HL-60 (cell line): ENCODE data around the gene TOP3A.

Experiments
- DNase-seq, 2 experiments: peaks; one replicate each; pipeline ENCODE4 v3.0.0-alpha.2; 2010 to 2020; ENCODE audit warnings: low read depth in 1 of 2, low spot score in 1 of 2
- H3K27ac ChIP-seq: fragments of 250-450 bp; sonication (Bioruptor Pico); replicated peaks from 2 replicates; pipeline ENCODE4 v1.5.1; 2020; ENCODE audit warnings: mild to moderate bottlenecking, moderate library complexity
- H3K27me3 ChIP-seq: fragments of 250-450 bp; sonication (Bioruptor Pico); 2 replicates; pipeline ENCODE4 v1.5.1; 2021; ENCODE audit warnings: mild to moderate bottlenecking, moderate library complexity; ENCODE audit not compliant: insufficient read depth, poor library complexity, severe bottlenecking
- H3K4me3 ChIP-seq: replicated peaks from 2 replicates; pipeline ENCODE4 v1.5.1; 2011; ENCODE audit warnings: mild to moderate bottlenecking, control low read depth, low read length; ENCODE audit not compliant: insufficient read depth
- GABPA ChIP-seq: IDR thresholded peaks from 2 replicates; pipeline ENCODE4 v1.6.1; 2012; ENCODE audit warnings: low read depth
- POLR2AphosphoS5 ChIP-seq: IDR thresholded peaks from 2 replicates; pipeline ENCODE4 v1.6.1; 2012; ENCODE audit warnings: low read depth
- REST ChIP-seq: IDR thresholded peaks from 2 replicates; pipeline ENCODE4 v1.6.1; 2012; ENCODE audit warnings: low read depth; ENCODE audit not compliant: insufficient replicate concordance
- SPI1 ChIP-seq: IDR thresholded peaks from 2 replicates; pipeline ENCODE4 v1.6.1; 2012; ENCODE audit warnings: low read depth, mild to moderate bottlenecking, borderline replicate concordance
- TF ChIP-seq, protein P1 (sequence below): IDR thresholded peaks from one replicate; pipeline ENCODE4 v1.5.1; 2011; ENCODE audit warnings: low read length, control low read depth, inconsistent platforms; ENCODE audit not compliant: insufficient read depth

The TOP3A gene

DNA sequence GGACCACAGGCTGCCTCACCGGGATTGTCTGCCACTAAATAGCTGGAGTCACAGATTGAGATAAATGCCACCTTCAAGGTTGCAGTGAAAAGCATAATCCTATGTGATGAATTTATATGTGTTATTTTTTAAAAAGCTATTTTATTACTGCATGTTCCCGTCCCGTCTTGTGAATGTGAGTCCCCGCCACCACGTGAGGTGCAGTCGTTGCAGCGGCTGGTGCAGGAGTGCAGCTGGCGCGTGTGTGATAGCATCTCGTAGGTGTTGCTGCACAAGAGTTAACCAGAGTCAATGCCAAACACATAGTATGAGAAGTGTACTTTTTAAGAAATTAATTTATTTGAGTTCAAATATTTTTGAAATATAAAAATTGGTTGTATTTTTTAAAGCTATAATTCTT lies 12.8 kb upstream of the TOP3A start:
- Histone ChIP-seq H3K27ac (no peak overlapping the region), H3K27me3 (no peaks in the 10 kb centered on the region), H3K4me3 (no peak overlapping the region)
- no peak for DNase-seq
- no peak for TF ChIP-seq REST
- TF ChIP-seq, protein P1, sequence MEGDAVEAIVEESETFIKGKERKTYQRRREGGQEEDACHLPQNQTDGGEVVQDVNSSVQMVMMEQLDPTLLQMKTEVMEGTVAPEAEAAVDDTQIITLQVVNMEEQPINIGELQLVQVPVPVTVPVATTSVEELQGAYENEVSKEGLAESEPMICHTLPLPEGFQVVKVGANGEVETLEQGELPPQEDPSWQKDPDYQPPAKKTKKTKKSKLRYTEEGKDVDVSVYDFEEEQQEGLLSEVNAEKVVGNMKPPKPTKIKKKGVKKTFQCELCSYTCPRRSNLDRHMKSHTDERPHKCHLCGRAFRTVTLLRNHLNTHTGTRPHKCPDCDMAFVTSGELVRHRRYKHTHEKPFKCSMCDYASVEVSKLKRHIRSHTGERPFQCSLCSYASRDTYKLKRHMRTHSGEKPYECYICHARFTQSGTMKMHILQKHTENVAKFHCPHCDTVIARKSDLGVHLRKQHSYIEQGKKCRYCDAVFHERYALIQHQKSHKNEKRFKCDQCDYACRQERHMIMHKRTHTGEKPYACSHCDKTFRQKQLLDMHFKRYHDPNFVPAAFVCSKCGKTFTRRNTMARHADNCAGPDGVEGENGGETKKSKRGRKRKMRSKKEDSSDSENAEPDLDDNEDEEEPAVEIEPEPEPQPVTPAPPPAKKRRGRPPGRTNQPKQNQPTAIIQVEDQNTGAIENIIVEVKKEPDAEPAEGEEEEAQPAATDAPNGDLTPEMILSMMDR: no peak

DNA sequence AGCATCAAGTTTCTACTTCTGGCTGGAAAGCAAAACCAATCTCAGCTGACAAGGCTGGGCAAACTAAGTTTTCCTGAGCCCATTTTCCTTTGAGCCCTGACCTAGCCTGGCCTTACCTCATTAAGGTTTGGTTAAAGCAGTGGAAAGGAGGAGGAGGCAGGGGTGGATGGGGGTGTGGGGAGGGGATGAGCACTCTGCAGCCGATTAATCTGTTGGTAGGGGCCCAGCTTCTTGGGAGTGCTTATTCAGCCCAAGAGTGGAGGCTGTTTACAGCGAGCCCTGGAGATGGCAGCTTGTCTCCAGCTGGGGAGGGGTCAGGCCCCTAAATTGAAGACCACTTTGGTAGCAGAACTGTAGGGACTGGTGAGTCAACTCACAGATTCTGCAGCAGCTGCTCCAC lies 12.3 kb upstream of the TOP3A start:
- H3K27me3 ChIP-seq: no peaks in the 10 kb centered on the region
- H3K27ac ChIP-seq: no peak overlapping the region
- no peak overlapping the region for H3K4me3 ChIP-seq
- no peak for DNase-seq
- TF ChIP-seq REST (no peak), POLR2AphosphoS5 (no peak), GABPA (no peak), SPI1 (no peak)
- TF ChIP-seq, protein P1: no peak

DNA sequence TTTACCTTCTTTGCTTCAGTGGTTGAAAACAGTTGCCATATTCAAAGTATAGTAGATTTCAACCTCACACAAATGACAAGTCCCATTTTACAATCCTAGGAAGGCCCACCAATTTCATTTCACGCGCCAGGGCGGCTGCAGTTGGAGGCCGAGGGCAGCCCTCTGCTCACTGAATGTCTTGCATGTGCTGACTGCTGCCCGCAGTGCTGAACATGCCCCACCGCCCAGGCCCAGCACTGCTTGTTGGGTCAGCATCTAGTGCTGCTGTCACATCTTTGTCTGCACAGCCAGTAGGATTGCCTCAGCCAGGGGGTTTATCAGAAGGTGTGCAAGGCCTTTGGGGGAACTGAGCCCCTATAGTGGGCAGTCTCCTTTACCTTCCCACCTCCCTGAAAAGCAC lies 11.8 kb upstream of the TOP3A start:
- DNase-seq: no peak
- no peak overlapping the region for H3K4me3 ChIP-seq

More for the DNA sequence above, 11.8 kb upstream of the TOP3A start:
- Histone ChIP-seq H3K27ac (no peak overlapping the region), H3K27me3 (no peaks in the 10 kb centered on the region)
- TF ChIP-seq, protein P1: no peak
- TF ChIP-seq REST: no peak
- TF ChIP-seq SPI1: no peak
- no peak for TF ChIP-seq GABPA
- no peak for TF ChIP-seq POLR2AphosphoS5
